ENCODE data around the gene HTR3A.

The HTR3A gene

DNA sequence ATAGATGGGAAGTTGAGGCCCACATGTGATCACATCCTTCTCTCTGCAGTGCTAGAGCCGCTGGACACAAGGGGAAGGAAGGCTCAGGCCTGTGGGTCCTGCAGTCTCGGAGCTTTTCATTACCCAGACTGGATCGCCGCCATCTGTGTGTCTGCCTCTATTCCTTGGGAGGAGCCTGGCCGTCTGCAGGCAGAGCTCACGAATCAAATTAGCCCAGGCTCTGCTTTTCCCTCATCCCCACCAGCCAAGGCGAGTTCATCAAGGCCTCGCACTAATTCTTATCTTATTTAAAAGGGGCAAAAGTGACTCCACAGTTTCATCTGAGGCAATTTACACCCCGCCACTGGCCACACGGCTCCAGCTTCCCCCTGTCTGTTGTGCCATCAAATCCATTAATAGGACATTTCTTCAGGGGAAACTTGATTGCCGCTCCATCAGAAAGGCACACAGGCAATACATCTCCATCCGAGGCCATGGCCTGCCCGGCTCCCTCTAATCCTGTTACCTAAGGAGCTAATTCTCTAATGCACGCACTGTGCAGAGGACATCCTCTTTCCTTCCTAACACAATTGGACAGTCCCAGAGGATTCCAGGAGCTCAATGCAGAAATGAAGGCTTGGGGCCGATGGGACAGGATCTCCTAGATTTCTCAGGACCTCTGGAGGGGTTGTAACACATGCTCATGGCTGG is 3.3 kb upstream of the HTR3A start:
- no peak overlapping the region for H3K27ac Mint-ChIP-seq
- no peak overlapping the region for H3K4me3 Mint-ChIP-seq
- H3K27me3 Mint-ChIP-seq (ENCODE audit: low read depth), result peaks cover 31% of the 10 kb centered on the region
- peaks cover 9% of the 10 kb centered on the region for H3K4me1 Mint-ChIP-seq
- no peaks in the 10 kb centered on the region for H3K36me3 Mint-ChIP-seq (ENCODE audit: low read depth)
- TF ChIP-seq, protein P1, sequence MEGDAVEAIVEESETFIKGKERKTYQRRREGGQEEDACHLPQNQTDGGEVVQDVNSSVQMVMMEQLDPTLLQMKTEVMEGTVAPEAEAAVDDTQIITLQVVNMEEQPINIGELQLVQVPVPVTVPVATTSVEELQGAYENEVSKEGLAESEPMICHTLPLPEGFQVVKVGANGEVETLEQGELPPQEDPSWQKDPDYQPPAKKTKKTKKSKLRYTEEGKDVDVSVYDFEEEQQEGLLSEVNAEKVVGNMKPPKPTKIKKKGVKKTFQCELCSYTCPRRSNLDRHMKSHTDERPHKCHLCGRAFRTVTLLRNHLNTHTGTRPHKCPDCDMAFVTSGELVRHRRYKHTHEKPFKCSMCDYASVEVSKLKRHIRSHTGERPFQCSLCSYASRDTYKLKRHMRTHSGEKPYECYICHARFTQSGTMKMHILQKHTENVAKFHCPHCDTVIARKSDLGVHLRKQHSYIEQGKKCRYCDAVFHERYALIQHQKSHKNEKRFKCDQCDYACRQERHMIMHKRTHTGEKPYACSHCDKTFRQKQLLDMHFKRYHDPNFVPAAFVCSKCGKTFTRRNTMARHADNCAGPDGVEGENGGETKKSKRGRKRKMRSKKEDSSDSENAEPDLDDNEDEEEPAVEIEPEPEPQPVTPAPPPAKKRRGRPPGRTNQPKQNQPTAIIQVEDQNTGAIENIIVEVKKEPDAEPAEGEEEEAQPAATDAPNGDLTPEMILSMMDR (IDR thresholded peaks at IDR 0.05; ENCODE audit: unreplicated experiment in 3 of 3), result no peak
- H3K9me3 Mint-ChIP-seq, result no peaks in the 10 kb centered on the region

DNA sequence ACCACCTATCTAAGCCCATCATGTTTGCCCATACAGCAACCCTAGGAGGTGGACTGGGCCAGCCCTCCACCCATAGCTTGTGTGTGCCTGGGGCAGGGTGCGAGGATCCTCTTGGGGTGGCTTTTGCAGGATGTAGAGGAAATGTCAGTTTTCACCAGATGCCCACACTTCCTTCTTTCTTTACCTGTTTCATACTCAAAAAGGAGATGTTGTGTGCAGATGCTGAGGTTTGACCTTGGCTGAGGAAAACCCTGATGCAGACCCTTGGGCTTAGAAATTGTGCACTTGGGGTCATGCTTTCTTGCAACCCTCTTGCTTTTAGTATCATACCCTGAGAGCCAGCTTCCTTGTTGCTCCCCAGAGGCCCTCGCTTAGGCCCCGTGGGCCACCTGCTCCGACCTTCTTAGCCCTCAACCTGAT is 2.2 kb downstream of the HTR3A start:
- TF ChIP-seq, protein P1 (IDR thresholded peaks at IDR 0.05; ENCODE audit: unreplicated experiment in 3 of 3), result no peak
- H3K4me3 Mint-ChIP-seq, result no peak overlapping the region

GRCh38 chr11:113977701-113978100 is 2.8 kb downstream of the HTR3A start:
- TF ChIP-seq, protein P1 (IDR thresholded peaks at IDR 0.05; ENCODE audit: unreplicated experiment in 3 of 3), result no peak
- Mint-ChIP-seq H3K4me3 (no peak overlapping the region), H3K27ac (no peak overlapping the region), H3K36me3 (ENCODE audit: low read depth) (no peaks in the 10 kb centered on the region), H3K27me3 (ENCODE audit: low read depth) (peaks cover 60% of the 10 kb centered on the region), H3K9me3 (no peaks in the 10 kb centered on the region), H3K4me1 (peaks cover 9% of the 10 kb centered on the region)

More for the DNA sequence above, 2.2 kb downstream of the HTR3A start:
- Mint-ChIP-seq H3K36me3 (ENCODE audit: low read depth) (no peaks in the 10 kb centered on the region), H3K9me3 (no peaks in the 10 kb centered on the region), H3K27ac (no peak overlapping the region), H3K4me1 (peaks cover 9% of the 10 kb centered on the region), H3K27me3 (ENCODE audit: low read depth) (peaks cover 60% of the 10 kb centered on the region)

- Mint-ChIP-seq H3K27ac (no peak overlapping the region), H3K4me3 (no peak overlapping the region), H3K4me1 (peaks cover 9% of the 10 kb centered on the region), H3K9me3 (no peaks in the 10 kb centered on the region), H3K36me3 (ENCODE audit: low read depth) (no peaks in the 10 kb centered on the region), H3K27me3 (ENCODE audit: low read depth) (peaks cover 77% of the 10 kb centered on the region)
- TF ChIP-seq, protein P1 (IDR thresholded peaks at IDR 0.05; ENCODE audit: unreplicated experiment in 3 of 3), result no peak
These were observed 4.5 kb downstream of the HTR3A start for GRCh38 chr11:113979431-113979830.

DNA sequence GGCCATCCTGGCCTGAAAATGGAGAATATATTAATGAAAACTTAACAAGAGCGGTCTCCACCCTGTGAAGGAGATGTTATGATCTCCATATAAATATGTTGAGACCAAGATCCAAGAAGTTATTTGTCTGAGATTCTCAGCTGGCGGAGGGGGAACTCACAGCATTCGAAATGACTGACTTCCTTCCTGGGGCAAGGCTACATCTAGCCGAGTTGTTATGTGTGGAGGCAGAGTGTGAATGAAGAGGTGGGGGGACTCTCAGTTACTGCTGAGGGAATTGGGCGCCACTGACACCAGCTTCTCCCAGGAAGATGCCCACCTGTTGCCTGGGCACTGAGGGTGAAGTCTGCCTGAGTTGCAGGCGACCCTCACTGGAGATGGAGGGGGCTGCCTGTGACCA is 5.9 kb downstream of the HTR3A start:
- no peak overlapping the region for H3K27ac Mint-ChIP-seq
- H3K4me3 Mint-ChIP-seq, result no peak overlapping the region
- no peaks in the 10 kb centered on the region for H3K4me1 Mint-ChIP-seq
- H3K27me3 Mint-ChIP-seq (ENCODE audit: low read depth), result peaks cover 74% of the 10 kb centered on the region
- H3K9me3 Mint-ChIP-seq, result no peaks in the 10 kb centered on the region
- TF ChIP-seq, protein P1 (IDR thresholded peaks at IDR 0.05; ENCODE audit: unreplicated experiment in 3 of 3), result no peak
- no peaks in the 10 kb centered on the region for H3K36me3 Mint-ChIP-seq (ENCODE audit: low read depth)

- peaks cover 67% of the 10 kb centered on the region for H3K27me3 Mint-ChIP-seq (ENCODE audit: low read depth)
- H3K36me3 Mint-ChIP-seq (ENCODE audit: low read depth), result no peaks in the 10 kb centered on the region
- TF ChIP-seq, protein P1 (IDR thresholded peaks at IDR 0.05; ENCODE audit: unreplicated experiment in 3 of 3), result no peak
- H3K4me1 Mint-ChIP-seq, result no peaks in the 10 kb centered on the region
- no peak overlapping the region for H3K27ac Mint-ChIP-seq
- H3K9me3 Mint-ChIP-seq, result no peaks in the 10 kb centered on the region
- no peak overlapping the region for H3K4me3 Mint-ChIP-seq
These were observed 7.4 kb downstream of the HTR3A start for GRCh38 chr11:113982306-113982705.
